Measurements from ENCODE around the gene CARF. TPM values are rescaled to one million over a fixed set of nuclear protein-coding genes. Genes with fewer than 3 reads are reported as not detected.

CARF gene
- total and polyA plus RNA-seq, 2 of the 13 experiments (the other 11 are each of a cell fraction or from before 2014, with no cell fraction given) = 3.0 to 5.4 TPM

GRCh38 chr2:203014456-203015199 lies 102.6 kb downstream of the CARF start, which contains the start of gene NBEAL1 (continued):
- TF ChIP-seq, protein P1, sequence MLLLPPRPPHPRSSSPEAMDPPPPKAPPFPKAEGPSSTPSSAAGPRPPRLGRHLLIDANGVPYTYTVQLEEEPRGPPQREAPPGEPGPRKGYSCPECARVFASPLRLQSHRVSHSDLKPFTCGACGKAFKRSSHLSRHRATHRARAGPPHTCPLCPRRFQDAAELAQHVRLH (CRISPR knock-in tag; IDR thresholded peaks at IDR 0.05; ENCODE audit: borderline replicate concordance, low read depth) = peak; percentile 63; the same call in 1 of the 2 replicates
- TF ChIP-seq, protein P2, sequence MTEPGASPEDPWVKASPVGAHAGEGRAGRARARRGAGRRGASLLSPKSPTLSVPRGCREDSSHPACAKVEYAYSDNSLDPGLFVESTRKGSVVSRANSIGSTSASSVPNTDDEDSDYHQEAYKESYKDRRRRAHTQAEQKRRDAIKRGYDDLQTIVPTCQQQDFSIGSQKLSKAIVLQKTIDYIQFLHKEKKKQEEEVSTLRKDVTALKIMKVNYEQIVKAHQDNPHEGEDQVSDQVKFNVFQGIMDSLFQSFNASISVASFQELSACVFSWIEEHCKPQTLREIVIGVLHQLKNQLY (CRISPR knock-in tag; IDR thresholded peaks at IDR 0.05) = peak; percentile 65
- TF ChIP-seq ATF2 (CRISPR knock-in tag; IDR thresholded peaks at IDR 0.05) = peak; percentile 95
- no peak for TF ChIP-seq HNF1A (IDR thresholded peaks at IDR 0.05; ENCODE audit: low read depth)
- peak; percentile 20; the same call in 1 of the 2 replicates for TF ChIP-seq HNF1A (CRISPR knock-in tag; IDR thresholded peaks at IDR 0.05; ENCODE audit: borderline replicate concordance)
- TF ChIP-seq ZNF496 (CRISPR knock-in tag; IDR thresholded peaks at IDR 0.05; ENCODE audit: insufficient replicate concordance) = no peak
- peak; percentile 71; the same call in 1 of the 2 replicates for TF ChIP-seq MIER3 (CRISPR knock-in tag; IDR thresholded peaks at IDR 0.05; ENCODE audit: borderline replicate concordance)
- TF ChIP-seq ZNF12 (CRISPR knock-in tag; IDR thresholded peaks at IDR 0.05) = peak; percentile 30; the same call in 1 of the 2 replicates
- TF ChIP-seq, protein P3, sequence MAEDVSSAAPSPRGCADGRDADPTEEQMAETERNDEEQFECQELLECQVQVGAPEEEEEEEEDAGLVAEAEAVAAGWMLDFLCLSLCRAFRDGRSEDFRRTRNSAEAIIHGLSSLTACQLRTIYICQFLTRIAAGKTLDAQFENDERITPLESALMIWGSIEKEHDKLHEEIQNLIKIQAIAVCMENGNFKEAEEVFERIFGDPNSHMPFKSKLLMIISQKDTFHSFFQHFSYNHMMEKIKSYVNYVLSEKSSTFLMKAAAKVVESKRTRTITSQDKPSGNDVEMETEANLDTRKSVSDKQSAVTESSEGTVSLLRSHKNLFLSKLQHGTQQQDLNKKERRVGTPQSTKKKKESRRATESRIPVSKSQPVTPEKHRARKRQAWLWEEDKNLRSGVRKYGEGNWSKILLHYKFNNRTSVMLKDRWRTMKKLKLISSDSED (CRISPR knock-in tag; IDR thresholded peaks at IDR 0.05) = no peak
- TF ChIP-seq, protein P4, sequence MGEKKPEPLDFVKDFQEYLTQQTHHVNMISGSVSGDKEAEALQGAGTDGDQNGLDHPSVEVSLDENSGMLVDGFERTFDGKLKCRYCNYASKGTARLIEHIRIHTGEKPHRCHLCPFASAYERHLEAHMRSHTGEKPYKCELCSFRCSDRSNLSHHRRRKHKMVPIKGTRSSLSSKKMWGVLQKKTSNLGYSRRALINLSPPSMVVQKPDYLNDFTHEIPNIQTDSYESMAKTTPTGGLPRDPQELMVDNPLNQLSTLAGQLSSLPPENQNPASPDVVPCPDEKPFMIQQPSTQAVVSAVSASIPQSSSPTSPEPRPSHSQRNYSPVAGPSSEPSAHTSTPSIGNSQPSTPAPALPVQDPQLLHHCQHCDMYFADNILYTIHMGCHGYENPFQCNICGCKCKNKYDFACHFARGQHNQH (CRISPR knock-in tag; IDR thresholded peaks at IDR 0.05) = peak; percentile 95
- TF ChIP-seq HES4 (CRISPR knock-in tag; IDR thresholded peaks at IDR 0.05; ENCODE audit: borderline replicate concordance) = peak; percentile 35; the same call in 1 of the 2 replicates
- TF ChIP-seq ZNF598 (CRISPR knock-in tag; IDR thresholded peaks at IDR 0.05; ENCODE audit: borderline replicate concordance) = peak; percentile 15; the same call in 1 of the 2 replicates
- TF ChIP-seq CTCF (CRISPR knock-in tag; IDR thresholded peaks at IDR 0.05) = no peak
- TF ChIP-seq, protein P5, sequence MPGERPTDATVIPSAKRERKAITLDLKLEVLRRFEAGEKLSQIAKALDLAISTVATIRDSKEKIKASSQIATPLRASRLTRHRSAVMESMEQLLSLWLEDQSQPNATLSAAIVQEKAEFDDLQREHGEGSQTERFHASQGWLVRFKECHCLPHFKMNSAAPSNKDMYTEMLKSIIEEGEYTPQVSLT (CRISPR knock-in tag; IDR thresholded peaks at IDR 0.05; ENCODE audit: borderline replicate concordance, low read depth) = no peak
- TF ChIP-seq ZNF720 (CRISPR knock-in tag; IDR thresholded peaks at IDR 0.05) = no peak
- no peak for TF ChIP-seq ZNF615 (CRISPR knock-in tag; IDR thresholded peaks at IDR 0.05; ENCODE audit: borderline replicate concordance)
- no peak for TF ChIP-seq FOXM1 (CRISPR knock-in tag; IDR thresholded peaks at IDR 0.05)

Data from HepG2 (cell line).